Neural cell (in vitro differentiated cells): ENCODE results near the gene CDO1. TPM values are rescaled to one million over a fixed set of nuclear protein-coding genes. Genes with fewer than 3 reads are reported as not detected.

ENCODE experiments used
- H2AFZ ChIP-seq: fragments of 200-600, 300-800 bp; sonication (generic), shearing (Covaris generic); 2 replicates; pipeline ENCODE4 v1.6.0; 2014; ENCODE audit warnings: low read depth, mild to moderate bottlenecking, antibody characterized with exemption, low read length, moderate library complexity
- H3F3A ChIP-seq: fragments of 200-600 bp; shearing (Covaris generic); 2 replicates; pipeline ENCODE4 v1.6.1; 2016; ENCODE audit warnings: mild to moderate bottlenecking, moderate library complexity, mixed read lengths, antibody characterized with exemption, low read length; ENCODE audit not compliant: insufficient read depth, poor library complexity, severe bottlenecking
- H3K27ac ChIP-seq: fragments of 200-600, 300-800 bp; sonication (generic), shearing (Covaris generic); 2 replicates; pipeline ENCODE4 v1.5.1; 2014; ENCODE audit warnings: mild to moderate bottlenecking, low read length, moderate library complexity
- H3K27me3 ChIP-seq: fragments of 300-800, 200-600 bp; sonication (generic), shearing (Covaris generic); 2 replicates; pipeline ENCODE4 v1.6.0; 2014; ENCODE audit warnings: mild to moderate bottlenecking, low read depth, low read length, moderate library complexity; ENCODE audit not compliant: insufficient read depth
- H3K36me3 ChIP-seq: fragments of 300-800, 200-600 bp; sonication (generic), shearing (Covaris generic); 2 replicates; pipeline ENCODE4 v1.5.1; 2014; ENCODE audit warnings: mild to moderate bottlenecking, antibody characterized with exemption, low read length, moderate library complexity; ENCODE audit not compliant: insufficient read depth
- H3K4me2 ChIP-seq: fragments of 300-800, 200-600 bp; sonication (generic), shearing (Covaris generic); 2 replicates; pipeline ENCODE4 v1.6.0; 2014; ENCODE audit warnings: mild to moderate bottlenecking, low read length
- H3K4me3 ChIP-seq: fragments of 300-800, 200-600 bp; sonication (generic), shearing (Covaris generic); 2 replicates; pipeline ENCODE4 v1.5.1; 2014; ENCODE audit warnings: mild to moderate bottlenecking, low read length, moderate library complexity
- H3K79me2 ChIP-seq: fragments of 200-600 bp; shearing (Covaris generic); replicated peaks from 2 replicates; pipeline ENCODE4 v1.6.0; 2014; ENCODE audit warnings: mild to moderate bottlenecking, low read length, moderate library complexity; ENCODE audit not compliant: insufficient read depth
- H3K9ac ChIP-seq: fragments of 300-800, 200-600 bp; sonication (generic), shearing (Covaris generic); 2 replicates; pipeline ENCODE4 v1.6.1; 2016; ENCODE audit warnings: mild to moderate bottlenecking, low read length, mixed read lengths
- H3K9me2 ChIP-seq: fragments of 200-600 bp; shearing (Covaris generic); 2 replicates; pipeline ENCODE4 v1.6.1; 2016; ENCODE audit warnings: mild to moderate bottlenecking, low read length, mixed read lengths; ENCODE audit not compliant: insufficient read depth
- H3K9me3 ChIP-seq: fragments of 200-600, 300-800 bp; sonication (generic), shearing (Covaris generic); 2 replicates; pipeline ENCODE4 v1.6.1; 2016; ENCODE audit warnings: mild to moderate bottlenecking, mixed run types, low read length, moderate library complexity, mixed read lengths
- H4K20me1 ChIP-seq: fragments of 200-600 bp; shearing (Covaris generic); 2 replicates; pipeline ENCODE4 v1.6.1; 2016; ENCODE audit warnings: mild to moderate bottlenecking, mixed run types; ENCODE audit not compliant: insufficient read depth
- CTCF ChIP-seq: fragments of 450-650 bp; IDR thresholded peaks from 2 replicates; pipeline ENCODE4 v1.5.1; 2014; ENCODE audit warnings: antibody characterized with exemption, mild to moderate bottlenecking, moderate library complexity; ENCODE audit not compliant: poor library complexity, severe bottlenecking
- EP300 ChIP-seq: fragments of 450-650 bp; conservative IDR thresholded peaks from 2 replicates; pipeline ENCODE4 v1.6.1; 2014; ENCODE audit warnings: antibody characterized with exemption, mild to moderate bottlenecking, moderate library complexity; ENCODE audit not compliant: poor library complexity, severe bottlenecking
- EZH2 ChIP-seq: fragments of 200-600, 300-800 bp; shearing (Covaris generic), sonication (generic); IDR thresholded peaks from 2 replicates; pipeline ENCODE4 v1.6.1; 2014; ENCODE audit warnings: antibody characterized with exemption, low read length, borderline replicate concordance, mild to moderate bottlenecking; ENCODE audit not compliant: insufficient read depth, poor library complexity, severe bottlenecking
- MXI1 ChIP-seq: fragments of 450-650 bp; conservative IDR thresholded peaks from 2 replicates; pipeline ENCODE4 v1.6.1; 2014; ENCODE audit warnings: antibody characterized with exemption, mild to moderate bottlenecking; ENCODE audit not compliant: poor library complexity, severe bottlenecking
- POLR2AphosphoS5 ChIP-seq: IDR thresholded peaks from 2 replicates; pipeline ENCODE4 v1.6.1; 2012
- RAD21 ChIP-seq: fragments of 450-650 bp; conservative IDR thresholded peaks from 2 replicates; pipeline ENCODE4 v1.6.1; 2014; ENCODE audit warnings: antibody characterized with exemption, mild to moderate bottlenecking, moderate library complexity
- SMC3 ChIP-seq: fragments of 450-650 bp; conservative IDR thresholded peaks from 2 replicates; pipeline ENCODE4 v1.6.1; 2014; ENCODE audit warnings: antibody characterized with exemption, mild to moderate bottlenecking, moderate library complexity; ENCODE audit not compliant: poor library complexity
- TAF1 ChIP-seq: IDR thresholded peaks from 2 replicates; pipeline ENCODE4 v1.6.1; 2012; ENCODE audit warnings: low read depth
- polyA plus RNA-seq: library from polyadenylated mRNA; depleted of rRNA; stranded (reverse); fragments of >200 nt; gene quantifications from 2 replicates; pipeline ENCODE4 v1.2.3, GENCODE V29; 2014
- TF ChIP-seq, protein P1 (sequence below): IDR thresholded peaks from 2 replicates; pipeline ENCODE4 v1.6.1; 2012; ENCODE audit warnings: borderline replicate concordance

CDO1 gene
- polyA plus RNA-seq, 1 donor from 2014 or later: 201 TPM

DNA sequence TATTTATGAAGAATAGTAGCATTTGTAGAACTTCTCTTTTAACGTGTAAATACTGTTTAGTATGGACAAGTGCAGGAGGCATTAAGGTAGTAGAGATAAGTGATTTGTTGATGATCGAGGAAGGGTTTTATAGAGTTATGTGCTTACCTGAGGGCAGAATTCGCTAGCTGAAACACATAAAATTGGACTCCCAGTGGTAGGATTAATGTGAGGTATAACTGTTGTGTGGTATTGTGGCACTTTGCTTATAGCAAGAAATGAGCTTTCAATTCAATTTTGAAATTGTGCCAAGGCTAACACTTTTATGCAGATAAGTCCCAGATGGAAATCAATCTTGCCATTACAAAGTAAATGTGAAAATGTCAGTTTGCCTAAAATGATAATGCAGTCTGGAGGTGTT lies 26.5 kb upstream of the CDO1 start:
- Histone ChIP-seq H4K20me1 (no peaks in the 10 kb centered on the region), H3K27ac (no peak overlapping the region), H3K36me3 (no peaks in the 10 kb centered on the region), H3F3A (no peaks in the 10 kb centered on the region), H3K27me3 (no peaks in the 10 kb centered on the region), H3K79me2 (peaks cover 84% of the 10 kb centered on the region), H3K9me3 (no peaks in the 10 kb centered on the region), H3K4me2 (peak overlapping the region; percentile 85), H3K9me2 (no peaks in the 10 kb centered on the region), H3K9ac (peak overlapping the region; percentile 78), H3K4me3 (peak overlapping the region; percentile 80), H2AFZ (no peak overlapping the region)
- TF ChIP-seq POLR2AphosphoS5: no peak
- no peak for TF ChIP-seq CTCF
- no peak for TF ChIP-seq EP300
- TF ChIP-seq, protein P1, sequence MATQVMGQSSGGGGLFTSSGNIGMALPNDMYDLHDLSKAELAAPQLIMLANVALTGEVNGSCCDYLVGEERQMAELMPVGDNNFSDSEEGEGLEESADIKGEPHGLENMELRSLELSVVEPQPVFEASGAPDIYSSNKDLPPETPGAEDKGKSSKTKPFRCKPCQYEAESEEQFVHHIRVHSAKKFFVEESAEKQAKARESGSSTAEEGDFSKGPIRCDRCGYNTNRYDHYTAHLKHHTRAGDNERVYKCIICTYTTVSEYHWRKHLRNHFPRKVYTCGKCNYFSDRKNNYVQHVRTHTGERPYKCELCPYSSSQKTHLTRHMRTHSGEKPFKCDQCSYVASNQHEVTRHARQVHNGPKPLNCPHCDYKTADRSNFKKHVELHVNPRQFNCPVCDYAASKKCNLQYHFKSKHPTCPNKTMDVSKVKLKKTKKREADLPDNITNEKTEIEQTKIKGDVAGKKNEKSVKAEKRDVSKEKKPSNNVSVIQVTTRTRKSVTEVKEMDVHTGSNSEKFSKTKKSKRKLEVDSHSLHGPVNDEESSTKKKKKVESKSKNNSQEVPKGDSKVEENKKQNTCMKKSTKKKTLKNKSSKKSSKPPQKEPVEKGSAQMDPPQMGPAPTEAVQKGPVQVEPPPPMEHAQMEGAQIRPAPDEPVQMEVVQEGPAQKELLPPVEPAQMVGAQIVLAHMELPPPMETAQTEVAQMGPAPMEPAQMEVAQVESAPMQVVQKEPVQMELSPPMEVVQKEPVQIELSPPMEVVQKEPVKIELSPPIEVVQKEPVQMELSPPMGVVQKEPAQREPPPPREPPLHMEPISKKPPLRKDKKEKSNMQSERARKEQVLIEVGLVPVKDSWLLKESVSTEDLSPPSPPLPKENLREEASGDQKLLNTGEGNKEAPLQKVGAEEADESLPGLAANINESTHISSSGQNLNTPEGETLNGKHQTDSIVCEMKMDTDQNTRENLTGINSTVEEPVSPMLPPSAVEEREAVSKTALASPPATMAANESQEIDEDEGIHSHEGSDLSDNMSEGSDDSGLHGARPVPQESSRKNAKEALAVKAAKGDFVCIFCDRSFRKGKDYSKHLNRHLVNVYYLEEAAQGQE: no peak
- no peak for TF ChIP-seq RAD21
- TF ChIP-seq TAF1: no peak
- TF ChIP-seq EZH2: no peak
- TF ChIP-seq SMC3: no peak
- no peak for TF ChIP-seq MXI1

DNA sequence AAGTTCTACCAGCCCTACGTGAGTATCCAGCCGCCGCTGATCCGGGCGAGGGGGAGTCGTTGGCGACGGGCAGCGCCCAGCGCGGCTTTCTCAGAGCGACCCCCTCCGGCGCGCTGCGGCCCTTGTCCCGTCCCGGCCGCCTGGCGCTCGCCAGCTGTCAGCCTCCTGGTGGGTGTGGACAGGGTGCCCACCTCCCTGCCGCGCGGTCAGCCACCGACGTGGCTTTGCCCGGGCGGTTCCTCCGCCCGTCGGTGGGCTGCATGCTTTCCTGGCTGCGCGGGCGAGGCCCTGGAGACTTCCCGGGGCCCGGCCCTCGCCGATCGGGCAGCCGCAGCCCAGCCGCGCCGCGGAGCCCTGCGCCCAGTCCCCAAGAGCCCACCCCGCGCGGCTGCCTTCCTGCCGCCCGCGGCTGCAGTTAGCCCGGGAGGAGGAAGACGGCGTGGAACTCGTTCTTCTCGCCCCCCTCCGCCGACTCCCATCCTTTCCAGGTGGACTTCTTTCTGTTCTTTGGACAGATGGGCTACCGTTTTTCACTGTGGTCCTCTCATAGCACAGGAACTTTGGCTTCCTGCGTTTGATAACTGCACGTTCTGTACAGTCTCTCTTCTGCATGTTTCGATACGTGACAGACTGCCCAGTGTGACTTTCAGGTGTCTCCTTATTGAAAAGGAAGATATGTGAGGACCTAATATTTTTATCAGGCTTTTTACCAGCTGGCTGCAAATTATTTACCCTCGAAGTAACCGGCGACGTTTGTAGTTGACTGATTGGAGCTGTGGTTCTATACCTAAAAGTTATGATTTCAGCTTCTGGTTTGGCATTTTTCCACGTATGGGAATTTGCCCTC lies 25.9 kb upstream of the CDO1 start:
- no peaks in the 10 kb centered on the region for H3K9me3 ChIP-seq
- H3K79me2 ChIP-seq: peaks cover 80% of the 10 kb centered on the region
- no peaks in the 10 kb centered on the region for H3K9me2 ChIP-seq
- peak overlapping the region; percentile 78 for H3K9ac ChIP-seq
- H3K27ac ChIP-seq: peak overlapping the region; percentile 78
- no peaks in the 10 kb centered on the region for H3K36me3 ChIP-seq
- peak overlapping the region; percentile 80 for H3K4me3 ChIP-seq
- no peaks in the 10 kb centered on the region for H3F3A ChIP-seq
- TF ChIP-seq SMC3 (peak; percentile 10), MXI1 (peak; percentile 1), EP300 (no peak)
- TF ChIP-seq, protein P1: peak; percentile 66
- H2AFZ ChIP-seq: peak overlapping the region; percentile 78
- H3K27me3 ChIP-seq: no peaks in the 10 kb centered on the region
- H4K20me1 ChIP-seq: no peaks in the 10 kb centered on the region
- peak overlapping the region; percentile 85 for H3K4me2 ChIP-seq
